Endothelial cell of umbilical vein (primary cell): Measurements from ENCODE around the gene NAGPA. TPM values are rescaled to one million over a fixed set of nuclear protein-coding genes. Genes with fewer than 3 reads are reported as not detected.

Source experiments
- BruUV-seq: library from RNA; stranded (reverse); fragments of 400-500 nt; replicated peaks from 2 replicates; lab custom pipeline; 2021; lab: Mats Ljungman, UMichigan
- CTCF ChIA-PET: fragments of 300-600, 350-600 bp; sonication (Branson Sonifier 250); formaldehyde crosslinking; loops from one replicate; lab custom pipeline; 2021; ENCODE audit warnings: antibody characterized with exemption, inconsistent platforms; lab: Charles Lee
- POLR2A ChIA-PET: fragments of 300-600, 350-600 bp; sonication (Branson Sonifier 250); formaldehyde crosslinking; loops from one replicate; lab custom pipeline; 2021; ENCODE audit warnings: antibody characterized with exemption, inconsistent platforms; lab: Charles Lee
- DNase-seq: peaks from one replicate; pipeline ENCODE4 v3.0.0-alpha.2; 2011; ENCODE audit warnings: low read depth, low spot score
- FAIRE-seq: peaks from 2 replicates; lab custom pipeline; 2011; peaks lifted over from hg19 to GRCh38; lab: Jason Lieb, UNC
- H2AFZ ChIP-seq: 2 replicates; pipeline ENCODE4 v1.6.0; 2012; ENCODE audit warnings: low read depth, low read length, control low read depth, inconsistent platforms
- H3K27ac ChIP-seq: 2 replicates; pipeline ENCODE4 v1.5.1; 2011; ENCODE audit warnings: low read depth, mild to moderate bottlenecking, control low read depth, low read length, moderate library complexity; ENCODE audit not compliant: insufficient read depth
- H3K27me3 ChIP-seq, 2 experiments: 2 replicates each; pipeline versions ENCODE4 v1.6.0 to v1.6.1; 2011; ENCODE audit warnings: low read length in 2 of 2, mixed read lengths in 1 of 2; ENCODE audit not compliant: control insufficient read depth in 2 of 2, insufficient read depth in 2 of 2
- H3K36me3 ChIP-seq, 2 experiments: 2 replicates in 1 of 2; 3 replicates in 1 of 2; pipeline ENCODE4 v1.5.1; 2011; ENCODE audit warnings: low read length in 2 of 2, mild to moderate bottlenecking in 1 of 2, moderate library complexity in 1 of 2; ENCODE audit not compliant: control insufficient read depth in 2 of 2, insufficient read depth in 2 of 2; ENCODE audit errors: extremely low read depth in 1 of 2
- H3K4me1 ChIP-seq: 3 replicates; pipeline ENCODE4 v1.5.1; 2011; ENCODE audit warnings: mild to moderate bottlenecking, low read length; ENCODE audit not compliant: control insufficient read depth, insufficient read depth; ENCODE audit errors: extremely low read depth
- H3K4me2 ChIP-seq: 2 replicates; pipeline ENCODE4 v1.6.1; 2011; ENCODE audit warnings: low read length, control low read depth, mixed read lengths; ENCODE audit not compliant: insufficient read depth
- H3K4me3 ChIP-seq, 3 experiments: fragments of 200-600 bp in 1 of 3; sonication (generic), shearing (Covaris generic) in 1 of 3; replicated peaks in 1 of 3; 2 replicates each; pipeline ENCODE4 v1.5.1; 2011 to 2016; ENCODE audit warnings: control low read depth in 3 of 3, low read length in 3 of 3, mild to moderate bottlenecking in 2 of 3, inconsistent platforms in 1 of 3, low read depth in 1 of 3, moderate library complexity in 1 of 3; ENCODE audit not compliant: insufficient read depth in 1 of 3
- H3K79me2 ChIP-seq: 2 replicates; pipeline ENCODE4 v1.6.0; 2012; ENCODE audit warnings: low read length, inconsistent platforms; ENCODE audit not compliant: control insufficient read depth, insufficient read depth
- H3K9ac ChIP-seq: replicated peaks from 2 replicates; pipeline ENCODE3; 2011; ENCODE audit warnings: low read length, control low read depth; ENCODE audit not compliant: insufficient read depth; ENCODE audit errors: extremely low read depth
- H3K9me1 ChIP-seq: replicated peaks from 3 replicates; pipeline ENCODE4 v1.6.0; 2011; ENCODE audit warnings: mild to moderate bottlenecking, low read length; ENCODE audit not compliant: control insufficient read depth, insufficient read depth; ENCODE audit errors: extremely low read depth
- H3K9me3 ChIP-seq: replicated peaks from 2 replicates; pipeline ENCODE4 v1.5.1; 2012; ENCODE audit warnings: low read length, inconsistent platforms; ENCODE audit not compliant: control insufficient read depth, insufficient read depth
- H4K20me1 ChIP-seq: replicated peaks from 2 replicates; pipeline ENCODE3; 2011; ENCODE audit warnings: mild to moderate bottlenecking, low read length; ENCODE audit not compliant: control insufficient read depth, insufficient read depth; ENCODE audit errors: extremely low read depth
- CTCF ChIP-seq, 2 donors: IDR thresholded peaks; 1 replicate in 1 of 2; 2 replicates in 1 of 2; pipeline ENCODE4 v1.5.1; 2011; ENCODE audit warnings: low read length in 2 of 2, mild to moderate bottlenecking in 2 of 2, moderate library complexity in 2 of 2, control low read depth in 1 of 2, inconsistent platforms in 1 of 2, low read depth in 1 of 2; ENCODE audit not compliant: insufficient read depth in 1 of 2; ENCODE audit errors: extremely low read depth in 1 of 2
- EZH2 ChIP-seq: IDR thresholded peaks from 2 replicates; pipeline ENCODE4 v1.6.1; 2012; ENCODE audit warnings: borderline replicate concordance, low read depth, mild to moderate bottlenecking, moderate library complexity, low read length, inconsistent platforms; ENCODE audit not compliant: severe bottlenecking
- FOS ChIP-seq: IDR thresholded peaks from 2 replicates; pipeline ENCODE4 v1.6.1; 2011; ENCODE audit warnings: mild to moderate bottlenecking, low read length, moderate library complexity, borderline replicate concordance; ENCODE audit not compliant: insufficient read depth
- GATA2 ChIP-seq: IDR thresholded peaks from 2 replicates; pipeline ENCODE4 v1.7.0; 2011; ENCODE audit warnings: low read depth, mild to moderate bottlenecking, moderate library complexity, mixed read lengths, low read length; ENCODE audit not compliant: insufficient read length, insufficient read depth
- JUN ChIP-seq: IDR thresholded peaks from 2 replicates; pipeline ENCODE4 v1.6.1; 2011; ENCODE audit warnings: borderline replicate concordance, low read depth; ENCODE audit not compliant: insufficient read length, insufficient read depth
- MAX ChIP-seq: IDR thresholded peaks from 2 replicates; pipeline ENCODE4 v1.6.1; 2011; ENCODE audit not compliant: insufficient read depth, insufficient read length
- MYC ChIP-seq: IDR thresholded peaks from one replicate; pipeline ENCODE4 v1.6.1; 2011; ENCODE audit warnings: mild to moderate bottlenecking, low read depth, low read length
- POLR2A ChIP-seq: IDR thresholded peaks from 2 replicates; pipeline ENCODE4 v1.6.1; 2012; ENCODE audit warnings: low read depth, mild to moderate bottlenecking, control low read depth, low read length
- POLR2AphosphoS5 ChIP-seq: IDR thresholded peaks from 2 replicates; pipeline ENCODE4 v1.6.1; 2012; ENCODE audit warnings: low read depth, mild to moderate bottlenecking, control low read depth, low read length, moderate library complexity; ENCODE audit not compliant: insufficient read depth
- dilution Hi-C: fragments of 300-500 bp; cut with MboI; formaldehyde crosslinking; loops from one replicate; pipeline ENCODE4 v1.15.0; 2019; ENCODE audit warnings: low sequenced_read_pairs; ENCODE audit not compliant: extremely low pct_ligation_motif_present
- intact Hi-C: fragments of 100-400 bp; cut with micrococcal nuclease; formaldehyde crosslinking; loops from one replicate; pipeline ENCODE4 v1.10.0; 2022
- polyA plus RNA-seq, 4 experiments: library from polyadenylated mRNA; depleted of rRNA in 3 of 4; stranded (reverse) in 3 of 4; unstranded in 1 of 4; fragments of >200 nt; gene quantifications; 2 replicates each; pipeline versions ENCODE4 v1.2.1 to v1.2.3, GENCODE V29; 2011 to 2012; ENCODE audit warnings: missing spikeins in 1 of 4
- total RNA-seq: library from RNA; stranded (reverse); gene quantifications from 2 replicates; pipeline ENCODE4 v1.2.3, GENCODE V29; 2021

NAGPA gene
- total and polyA plus RNA-seq, 2 donors (not counting 3 experiments of a cell fraction or from before 2014, with no cell fraction given) = 29.6 to 29.9 TPM

- H3K27me3 ChIP-seq = peaks cover 0 to 3% of the 10 kb centered on the region in 2 experiments
- no TSS peak for BruUV-seq
- intact Hi-C loops = no loop called here
Observed at GRCh38 chr16:5058476-5058875, 24.7 kb upstream of the NAGPA start.

More at GRCh38 chr16:5058476-5058875, 24.7 kb upstream of the NAGPA start:
- FAIRE-seq = peak; percentile 47
- H3K4me1 ChIP-seq = no peaks in the 10 kb centered on the region
- H3K27ac ChIP-seq = no peak overlapping the region
- dilution Hi-C loops = no loop called here
- CTCF ChIA-PET = interaction anchor here (0.7 to 1.3 kb wide), 5 partner anchors 11 to 32 kb away, joined by 3 to 6 read pairs (median 3); no protein-coding TSS in a partner anchor
- H3K9me3 ChIP-seq = no peaks in the 10 kb centered on the region
- no peaks in the 10 kb centered on the region for H3K9me1 ChIP-seq
- H2AFZ ChIP-seq = no peak overlapping the region
- no peak overlapping the region for H3K4me3 ChIP-seq
- no peak overlapping the region for H3K4me2 ChIP-seq
- no peak overlapping the region for H3K9ac ChIP-seq
- H4K20me1 ChIP-seq = no peaks in the 10 kb centered on the region
- no peaks in the 10 kb centered on the region for H3K36me3 ChIP-seq
- TF ChIP-seq JUN = no peak
- peak in 1 of 2 donors; percentile 31 for TF ChIP-seq CTCF (IDR thresholded peaks at IDR 0.05; ENCODE audit: extremely low read depth in 1 of 2, insufficient read depth in 1 of 2, low read depth in 1 of 2, low read length in 2 of 2)
- TF ChIP-seq POLR2AphosphoS5 = no peak
- TF ChIP-seq MYC = no peak
- TF ChIP-seq GATA2 = no peak
- TF ChIP-seq FOS = no peak
- no peak for TF ChIP-seq POLR2A
- no peak for TF ChIP-seq EZH2
- TF ChIP-seq MAX = no peak
- DNase-seq = peak; percentile 20
- POLR2A ChIA-PET = no interaction called here
- H3K79me2 ChIP-seq = no peaks in the 10 kb centered on the region
